K562 (cell line): ENCODE data around the gene EFCAB8. TPM values are rescaled to one million over a fixed set of nuclear protein-coding genes. Genes with fewer than 3 reads are reported as not detected.

Experiments
- ATAC-seq: fragments of 200-7000 bp; cut with Tn5 transposase; 3 replicates; pipeline ENCODE4 v1.9.1; 2020; ENCODE audit warnings: moderate library complexity
- BruUV-seq: library from RNA; stranded (reverse); fragments of 400-500 nt; replicated peaks from 2 replicates; lab custom pipeline; 2021; lab: Mats Ljungman, UMichigan
- CTCF ChIA-PET: fragments of 300-600 bp; formaldehyde crosslinking; extraction: SDS; loops from one replicate; lab custom pipeline; 2021; ENCODE audit warnings: low intra/inter-chr PET ratio; lab: Yijun Ruan, JAX
- POLR2A ChIA-PET: fragments of 300-600, 350-650 bp; sonication (Branson Sonifier 250); formaldehyde crosslinking; extraction: SDS; loops from one replicate; lab custom pipeline; 2021; ENCODE audit warnings: antibody characterized with exemption, inconsistent platforms; lab: Yijun Ruan, JAX
- DNase-seq, 4 experiments: peaks; one replicate each; pipeline versions ENCODE4 v3.0.0 to v3.0.0-alpha.2; 2011 to 2018; ENCODE audit warnings: low spot score in 3 of 4, mixed read lengths in 3 of 4; ENCODE audit errors: extremely low read depth in 1 of 4
- FAIRE-seq: peaks from 2 replicates; lab custom pipeline; 2011; peaks lifted over from hg19 to GRCh38; lab: Jason Lieb, UNC
- H2AFZ ChIP-seq: 2 replicates; pipeline ENCODE4 v1.6.0; 2011; ENCODE audit warnings: low read depth, low read length, control low read depth, inconsistent platforms
- H3K27ac ChIP-seq: fragments of 200-600 bp; 3 replicates; pipeline ENCODE4 v1.8.0; 2011; ENCODE audit warnings: low read depth, mild to moderate bottlenecking, control low read depth, inconsistent platforms, low read length, moderate library complexity, mixed read lengths; ENCODE audit errors: extremely low read depth
- H3K27me3 ChIP-seq, 2 experiments: fragments of 300-600 bp in 1 of 2; 2 replicates in 1 of 2; 3 replicates in 1 of 2; pipeline versions ENCODE4 v1.6.0 to v1.8.0; 2011; ENCODE audit warnings: inconsistent platforms in 2 of 2, low read length in 2 of 2, mild to moderate bottlenecking in 1 of 2, mixed read lengths in 1 of 2, moderate library complexity in 1 of 2; ENCODE audit not compliant: control insufficient read depth in 2 of 2, insufficient read depth in 2 of 2
- H3K36me3 ChIP-seq: fragments of 300-600 bp; 3 replicates; pipeline ENCODE4 v1.8.0; 2011; ENCODE audit warnings: mild to moderate bottlenecking, low read length, inconsistent platforms; ENCODE audit not compliant: control insufficient read depth, insufficient read depth
- H3K4me1 ChIP-seq, 2 experiments: fragments of 200-600 bp in 1 of 2; replicated peaks in 1 of 2; 2 replicates in 1 of 2; 3 replicates in 1 of 2; pipeline versions ENCODE4 v1.5.1 to v1.8.0; 2011; ENCODE audit warnings: inconsistent platforms in 2 of 2, low read length in 2 of 2, mild to moderate bottlenecking in 1 of 2, mixed read lengths in 1 of 2, moderate library complexity in 1 of 2; ENCODE audit not compliant: control insufficient read depth in 2 of 2, insufficient read depth in 2 of 2
- H3K4me2 ChIP-seq: 2 replicates; pipeline ENCODE4 v1.6.1; 2011; ENCODE audit warnings: low read length, control low read depth, inconsistent platforms, mixed read lengths; ENCODE audit not compliant: insufficient read depth
- H3K4me3 ChIP-seq: fragments of 200-600 bp; sonication (generic), shearing (Covaris generic); 2 replicates; pipeline ENCODE4 v1.5.1; 2016; ENCODE audit warnings: control low read depth, inconsistent platforms
- H3K79me2 ChIP-seq: fragments of 200-600 bp; 3 replicates; pipeline ENCODE4 v1.8.0; 2011; ENCODE audit warnings: low read length, inconsistent platforms; ENCODE audit not compliant: control insufficient read depth, insufficient read depth
- H3K9ac ChIP-seq, 2 experiments: 2 replicates each; pipeline versions ENCODE4 v1.6.0 to v1.6.1; 2011; ENCODE audit warnings: low read depth in 2 of 2, low read length in 2 of 2, control low read depth in 1 of 2, inconsistent platforms in 1 of 2, mild to moderate bottlenecking in 1 of 2, mixed read lengths in 1 of 2; ENCODE audit not compliant: insufficient read depth in 1 of 2
- H3K9me1 ChIP-seq: one replicate; pipeline ENCODE4 v1.6.0; 2011; ENCODE audit warnings: inconsistent platforms, mild to moderate bottlenecking, low read length, moderate library complexity; ENCODE audit not compliant: control insufficient read depth, insufficient read depth
- H3K9me3 ChIP-seq: replicated peaks from 2 replicates; pipeline ENCODE4 v1.5.1; 2011; ENCODE audit warnings: low read depth, low read length, inconsistent platforms; ENCODE audit not compliant: control insufficient read depth, insufficient read depth
- H4K20me1 ChIP-seq: replicated peaks from 2 replicates; pipeline ENCODE4 v1.6.1; 2011; ENCODE audit warnings: low read length, inconsistent platforms, mixed read lengths; ENCODE audit not compliant: control insufficient read depth, insufficient read depth
- ATF3 ChIP-seq, 2 experiments: fragments of 450-650 bp in 1 of 2; sonication (generic) in 1 of 2; formaldehyde crosslinking in 1 of 2; IDR thresholded peaks in 1 of 2; conservative IDR thresholded peaks in 1 of 2; 2 replicates each; pipeline versions ENCODE4 v1.6.1 to v1.8.1; 2016 to 2023; ENCODE audit warnings: mild to moderate bottlenecking in 2 of 2, moderate library complexity in 2 of 2, inconsistent platforms in 1 of 2, missing genetic modification reagents in 1 of 2
- BCOR ChIP-seq: fragments of 450-650 bp; IDR thresholded peaks from 2 replicates; pipeline ENCODE4 v1.6.1; 2016
- BHLHE40 ChIP-seq: IDR thresholded peaks from 2 replicates; pipeline ENCODE4 v1.6.1; 2011; ENCODE audit warnings: low read length, improper control_type of control experiment
- JUN ChIP-seq, 2 experiments: sonication (generic) in 1 of 2; formaldehyde crosslinking in 1 of 2; IDR thresholded peaks; 2 replicates each; pipeline versions ENCODE4 v1.6.1 to v1.8.0; 2012 to 2022; ENCODE audit warnings: borderline replicate concordance in 2 of 2, mild to moderate bottlenecking in 2 of 2, improper control_type of control experiment in 1 of 2, low read depth in 1 of 2, low read length in 1 of 2, missing genetic modification reagents in 1 of 2
- RBM25 ChIP-seq: fragments of 200-400 bp; formaldehyde crosslinking; IDR thresholded peaks from 2 replicates; pipeline ENCODE4 v1.6.1; 2018; ENCODE audit warnings: low read length, low read depth, moderate library complexity; ENCODE audit not compliant: severe bottlenecking
- ZBTB49 ChIP-seq: sonication (generic); formaldehyde crosslinking; IDR thresholded peaks from 2 replicates; pipeline ENCODE4 v1.8.0; 2022; ENCODE audit warnings: missing genetic modification reagents, mild to moderate bottlenecking, borderline replicate concordance
- ZNF121 ChIP-seq: sonication (generic); formaldehyde crosslinking; conservative IDR thresholded peaks from 2 replicates; pipeline ENCODE4 v1.8.0; 2022; ENCODE audit warnings: missing genetic modification reagents
- WGBS: fragments of 100-300 bp; shearing (Covaris generic); methylation state at CpG from one replicate; pipeline ENCODE4 v1.1.6; 2016; ENCODE audit warnings: low coverage, mixed read lengths; ENCODE audit not compliant: insufficient coverage; ENCODE audit errors: missing lambda C conversion rate; 5-methylcytosine and 5-hydroxymethylcytosine counted together
- in situ Hi-C: fragments of 300-500 bp; cut with MboI; formaldehyde crosslinking; loops from 4 replicates; pipeline ENCODE4 v1.15.0; 2018; ENCODE audit warnings: inconsistent platforms, mixed read lengths
- intact Hi-C: fragments of 100-400 bp; cut with micrococcal nuclease; formaldehyde crosslinking; loops from 2 replicates; pipeline ENCODE4 v1.14.2; 2022
- polyA plus RNA-seq, 8 experiments: library from polyadenylated mRNA; depleted of rRNA in 4 of 8; stranded (reverse) in 5 of 8; unstranded in 3 of 8; fragments of >200 nt; fragmentation: Nextera tagmentation in 2 of 8; fragmentation: Illumina TruSeq in 1 of 8; extraction: Ambion mirVana in 2 of 8; extraction: Trizol in 1 of 8; gene quantifications; 2 replicates each; pipeline versions ENCODE4 v1.2.1 to v1.2.3, GENCODE V29; 2011 to 2014; ENCODE audit warnings: inconsistent platforms in 1 of 8, missing spikeins in 1 of 8
- total RNA-seq, 7 experiments: library from RNA; depleted of rRNA in 6 of 7; stranded (reverse); fragments of >200 nt in 6 of 7; fragmentation: Illumina TruSeq in 2 of 7; extraction: Trizol in 2 of 7; gene quantifications; 2 replicates each; pipeline versions ENCODE4 v1.2.1 to v1.2.3, GENCODE V29; 2011 to 2021; ENCODE audit warnings: low replicate concordance in 1 of 7

EFCAB8 gene
- total and polyA plus RNA-seq, 9 of the 15 experiments (the other 6 are each of a cell fraction or from before 2014, with no cell fraction given) = 0.03 to 0.18 (median 0.11) TPM; not detected in 6

- ATAC-seq = no peak
- Histone ChIP-seq H3K36me3 (no peaks in the 10 kb centered on the region), H3K4me2 (no peak overlapping the region), H3K9me3 (no peaks in the 10 kb centered on the region), H4K20me1 (0 out of 2 replicates have a peak, but pooled peaks cover 11% of the 10 kb centered on the region), H3K4me1 (no peaks in the 10 kb centered on the region; a peak in 1 of 5 replicates), H3K4me3 (no peak overlapping the region), H3K79me2 (no peaks in the 10 kb centered on the region), H3K27ac (no peak overlapping the region), H3K27me3 (peaks cover 4 to 36% of the 10 kb centered on the region in 2 experiments; a peak in 4 of 5 replicates), H2AFZ (no peak overlapping the region), H3K9ac (no peak overlapping the region), H3K9me1 (no peaks in the 10 kb centered on the region)
- POLR2A ChIA-PET = interaction anchor here (0.6 kb wide), 1 partner anchor 190 kb away, joined by 3 read pairs; no protein-coding TSS in a partner anchor
- DNase-seq = no peak
- TF ChIP-seq ZNF121 (CRISPR knock-in tag) (no peak), BCOR (peak; percentile 42; the same call in 1 of the 2 replicates), RBM25 (peak; percentile 67)
- intact Hi-C loops (no loop called here), in situ Hi-C loops (no loop called here)
- CTCF ChIA-PET = no interaction called here
- FAIRE-seq = no peak
- BruUV-seq = no TSS peak
- WGBS = 1% methylated on average over 9 of the region's 11 CpGs
These were observed 128.5 kb downstream of the EFCAB8 start for GRCh38 chr20:32987044-32987825.

- Histone ChIP-seq H3K4me2 (no peak overlapping the region), H3K9ac (no peak overlapping the region), H4K20me1 (0 out of 2 replicates have a peak, but pooled peaks cover 11% of the 10 kb centered on the region), H3K27me3 (peaks cover 4 to 36% of the 10 kb centered on the region in 2 experiments; a peak in 4 of 5 replicates), H3K4me1 (no peaks in the 10 kb centered on the region; a peak in 1 of 5 replicates), H3K27ac (no peak overlapping the region), H3K9me3 (no peaks in the 10 kb centered on the region), H2AFZ (no peak overlapping the region), H3K79me2 (no peaks in the 10 kb centered on the region), H3K9me1 (no peaks in the 10 kb centered on the region), H3K36me3 (no peaks in the 10 kb centered on the region), H3K4me3 (no peak overlapping the region)
- ATAC-seq (no peak), DNase-seq (no peak), FAIRE-seq (no peak)
- WGBS = 15% methylated on average over 16 of the region's 16 CpGs
- TF ChIP-seq BHLHE40 (0 out of 2 replicates have a peak, but pooled peaks have one; percentile 26), JUN (IDR thresholded peaks at IDR 0.05; ENCODE audit: borderline replicate concordance, low read depth, low read length) (no peak), JUN (CRISPR knock-in tag; IDR thresholded peaks at IDR 0.05; ENCODE audit: borderline replicate concordance) (no peak), ATF3 (IDR thresholded peaks at IDR 0.05) (0 out of 2 replicates have a peak, but pooled peaks have one; percentile 9), ATF3 (CRISPR knock-in tag; conservative IDR thresholded peaks at IDR 0.05) (no peak), ZBTB49 (no peak)
- intact Hi-C loops (no loop called here), in situ Hi-C loops (no loop called here)
- CTCF ChIA-PET = interaction anchor here (0.6 kb wide), 1 partner anchor 100 kb away, joined by 3 read pairs; no protein-coding TSS in a partner anchor
- no TSS peak for BruUV-seq
- POLR2A ChIA-PET = no interaction called here
These were observed 129.3 kb downstream of the EFCAB8 start for GRCh38 chr20:32988008-32988407.
